GM10248 (cell line): ENCODE measurements around the gene ANO1.

Experiments
- CTCF ChIA-PET: fragments of 300-600 bp; sonication (Branson Sonifier 250); formaldehyde crosslinking; extraction: SDS; loops from one replicate; lab custom pipeline; 2021; ENCODE audit warnings: antibody characterized with exemption; lab: Yijun Ruan, JAX
- POLR2A ChIA-PET: fragments of 350-650 bp; sonication (Branson Sonifier 250); formaldehyde crosslinking; extraction: SDS; loops from one replicate; lab custom pipeline; 2020; ENCODE audit warnings: antibody characterized with exemption; lab: Yijun Ruan, JAX
- DNase-seq: peaks from one replicate; pipeline ENCODE4 v3.0.0; 2012; ENCODE audit errors: extremely low spot score
- CTCF ChIP-seq: IDR thresholded peaks from 2 replicates; pipeline ENCODE4 v1.5.1; 2012; ENCODE audit warnings: mild to moderate bottlenecking, low read depth; ENCODE audit errors: extremely low read depth, missing control alignments, control extremely low read depth

ANO1 gene

DNA sequence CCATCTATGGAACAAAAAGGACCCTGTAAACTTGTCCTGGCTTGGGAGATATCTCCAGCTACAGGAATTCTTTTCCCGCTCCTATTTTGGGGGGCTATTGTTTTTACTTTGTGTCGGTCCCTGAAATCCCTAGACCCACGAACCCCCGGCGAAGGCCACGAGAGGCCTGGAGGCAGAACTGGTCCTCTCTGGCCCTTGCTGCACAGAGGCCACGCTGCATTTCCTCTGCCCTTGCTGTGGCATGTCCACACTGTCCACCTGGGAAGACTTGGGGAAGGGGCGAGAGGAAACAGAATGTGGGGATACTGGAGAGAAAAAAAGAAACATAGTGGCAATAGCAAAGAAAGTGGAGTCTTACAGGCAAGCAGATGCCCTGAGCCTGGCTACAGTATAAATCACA lies 2.3 kb upstream of the ANO1 start:
- no peak for DNase-seq
- ChIA-PET CTCF (no interaction called here), POLR2A (no interaction called here)
- TF ChIP-seq CTCF = no peak

GRCh38 chr11:70076461-70076931 lies 1.6 kb upstream of the ANO1 start:
- no peak for DNase-seq
- ChIA-PET POLR2A (interaction anchor here (0.5 kb wide), 1 partner anchor 1014 kb away, joined by 3 read pairs; no protein-coding TSS in a partner anchor), CTCF (no interaction called here)
- TF ChIP-seq CTCF = no peak

- ChIA-PET POLR2A (no interaction called here), CTCF (no interaction called here)
- TF ChIP-seq CTCF = no peak
- DNase-seq = no peak
These were observed 564 bp upstream of the ANO1 start for GRCh38 chr11:70077411-70078094.

DNA sequence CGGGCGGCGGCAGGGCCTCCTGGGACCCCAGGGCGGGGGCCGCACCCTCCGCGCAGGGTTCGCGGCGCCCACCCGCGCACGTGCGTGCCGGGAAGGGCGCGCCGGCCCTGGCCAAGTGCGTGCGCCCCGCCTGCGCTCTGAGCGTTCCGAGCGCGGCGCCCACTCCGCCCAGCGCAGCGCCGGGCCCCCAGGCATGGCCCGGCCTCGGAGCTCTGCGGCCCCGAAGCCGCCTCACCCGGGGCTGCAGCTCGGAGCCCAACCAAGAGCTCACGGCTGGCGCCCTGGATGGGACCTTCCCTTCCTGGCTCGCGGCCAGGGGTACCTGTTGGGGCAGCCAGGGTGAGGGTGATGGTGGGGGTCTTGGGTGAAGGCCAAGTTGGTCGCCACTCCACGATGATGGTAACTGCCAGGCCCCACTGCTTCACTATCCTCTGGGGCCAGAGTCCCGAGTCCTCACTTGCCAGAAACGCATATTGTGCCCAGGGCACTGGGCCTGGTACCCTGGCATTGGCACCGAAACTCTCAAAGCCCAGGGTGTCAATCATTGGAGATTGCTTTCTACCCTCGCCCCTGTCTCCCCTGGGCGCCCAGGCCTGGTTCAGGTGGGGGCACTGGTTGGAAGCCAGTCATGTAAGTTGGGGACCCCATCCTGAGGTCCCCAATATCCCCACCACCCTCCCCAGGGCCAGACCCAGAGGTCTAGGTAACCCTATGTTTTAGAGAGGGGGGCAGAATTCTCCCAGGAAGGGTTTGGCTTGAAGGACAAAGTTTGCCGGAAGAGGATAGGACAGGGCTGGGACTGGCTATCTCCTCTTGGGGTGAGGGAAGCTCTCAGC lies 882 bp downstream of the ANO1 start:
- POLR2A ChIA-PET = no interaction called here
- CTCF ChIA-PET = interaction anchor here (1.6 kb wide), 1 partner anchor 64 kb away, joined by 3 read pairs; no protein-coding TSS in a partner anchor

GRCh38 chr11:70079691-70080090 lies 1.6 kb downstream of the ANO1 start:
- DNase-seq = no peak
- POLR2A ChIA-PET = no interaction called here
- CTCF ChIA-PET = interaction anchor here (1.6 kb wide), 1 partner anchor 63 kb away, joined by 3 read pairs; no protein-coding TSS in a partner anchor

More for the DNA sequence above, 882 bp downstream of the ANO1 start:
- DNase-seq = no peak
- TF ChIP-seq CTCF = no peak

More at GRCh38 chr11:70079691-70080090, 1.6 kb downstream of the ANO1 start:
- no peak for TF ChIP-seq CTCF
